CD14-positive monocyte (primary cell): ENCODE data around the gene TEX19. TPM values are rescaled to one million over a fixed set of nuclear protein-coding genes. Genes with fewer than 3 reads are reported as not detected.

Source experiments
- DNase-seq, 3 donors: peaks; one replicate each; pipeline ENCODE4 v3.0.0-alpha.2; 2011 to 2022
- H2AFZ ChIP-seq: 2 replicates; pipeline ENCODE4 v1.6.0; 2012; ENCODE audit warnings: mild to moderate bottlenecking, low read depth, low read length, inconsistent platforms; ENCODE audit not compliant: insufficient read depth, poor library complexity, severe bottlenecking
- H3K27ac ChIP-seq, 2 donors: 1 replicate in 1 of 2; 2 replicates in 1 of 2; pipeline ENCODE4 v1.5.1; 2012 to 2013; ENCODE audit warnings: low read length in 2 of 2, control low read depth in 1 of 2, inconsistent platforms in 1 of 2, low read depth in 1 of 2, mild to moderate bottlenecking in 1 of 2
- H3K27me3 ChIP-seq, 2 donors: one replicate each; pipeline versions ENCODE4 v1.6.0 to v1.6.1; 2011 to 2013; ENCODE audit warnings: low read length in 2 of 2; ENCODE audit not compliant: control insufficient read depth in 2 of 2, insufficient read depth in 2 of 2
- H3K36me3 ChIP-seq, 2 donors: replicated peaks in 1 of 2; 1 replicate in 1 of 2; 2 replicates in 1 of 2; pipeline versions ENCODE4 v1.5.1 to v1.6.1; 2012 to 2013; ENCODE audit warnings: low read length in 2 of 2, control low read depth in 1 of 2, inconsistent platforms in 1 of 2, mild to moderate bottlenecking in 1 of 2; ENCODE audit not compliant: insufficient read depth in 2 of 2, control insufficient read depth in 1 of 2
- H3K4me1 ChIP-seq, 2 donors: 1 replicate in 1 of 2; 2 replicates in 1 of 2; pipeline versions ENCODE4 v1.5.1 to v1.6.1; 2012 to 2013; ENCODE audit warnings: low read length in 2 of 2, control low read depth in 1 of 2, inconsistent platforms in 1 of 2, mild to moderate bottlenecking in 1 of 2, moderate library complexity in 1 of 2; ENCODE audit not compliant: insufficient read depth in 2 of 2, control insufficient read depth in 1 of 2
- H3K4me2 ChIP-seq: replicated peaks from 2 replicates; pipeline ENCODE3; 2012; ENCODE audit warnings: low read length, moderate library complexity, mild to moderate bottlenecking; ENCODE audit not compliant: poor library complexity, severe bottlenecking; ENCODE audit errors: extremely low read depth
- H3K4me3 ChIP-seq, 3 experiments: fragments of 200-600 bp in 1 of 3; sonication (generic) in 1 of 3; replicated peaks in 1 of 3; 1 replicate in 2 of 3; 2 replicates in 1 of 3; pipeline ENCODE4 v1.5.1; 2011 to 2013; ENCODE audit warnings: low read length in 3 of 3, mild to moderate bottlenecking in 3 of 3, control low read depth in 2 of 3, low read depth in 2 of 3, inconsistent platforms in 1 of 3, moderate library complexity in 1 of 3
- H3K79me2 ChIP-seq: 2 replicates; pipeline ENCODE4 v1.6.0; 2012; ENCODE audit warnings: mild to moderate bottlenecking, control low read depth, inconsistent platforms, low read length, moderate library complexity; ENCODE audit not compliant: insufficient read depth
- H3K9ac ChIP-seq: 2 replicates; pipeline ENCODE4 v1.6.0; 2017; ENCODE audit warnings: low read length, mild to moderate bottlenecking; ENCODE audit not compliant: insufficient read depth, poor library complexity, severe bottlenecking
- H3K9me3 ChIP-seq, 2 donors: replicated peaks in 1 of 2; 1 replicate in 1 of 2; 2 replicates in 1 of 2; pipeline versions ENCODE4 v1.5.1 to v1.6.1; 2012 to 2013; ENCODE audit warnings: low read length in 2 of 2, control low read depth in 1 of 2; ENCODE audit not compliant: control insufficient read depth in 1 of 2, insufficient read depth in 1 of 2
- H4K20me1 ChIP-seq: 2 replicates; pipeline ENCODE4 v1.6.0; 2012; ENCODE audit warnings: mild to moderate bottlenecking, low read length, control low read depth, moderate library complexity; ENCODE audit not compliant: insufficient read depth
- H3K27ac Mint-ChIP-seq, 7 donors: one replicate each; pipeline ENCODE4 v1.8.0; 2020; ENCODE audit warnings: mild to moderate bottlenecking in 7 of 7, mixed read lengths in 7 of 7, moderate library complexity in 6 of 7, inconsistent platforms in 2 of 7
- H3K27me3 Mint-ChIP-seq, 3 donors: one replicate each; pipeline ENCODE4 v1.8.0; 2021 to 2022; ENCODE audit warnings: low read depth in 3 of 3, mild to moderate bottlenecking in 3 of 3, mixed read lengths in 3 of 3, moderate library complexity in 3 of 3, inconsistent platforms in 1 of 3
- H3K36me3 Mint-ChIP-seq, 2 donors: one replicate each; pipeline ENCODE4 v1.8.0; 2020; ENCODE audit warnings: mixed read lengths in 2 of 2, inconsistent platforms in 1 of 2, mild to moderate bottlenecking in 1 of 2
- H3K4me1 Mint-ChIP-seq: one replicate; pipeline ENCODE4 v1.8.0; 2020; ENCODE audit warnings: mild to moderate bottlenecking, mixed read lengths
- H3K4me3 Mint-ChIP-seq, 2 donors: one replicate each; pipeline ENCODE4 v1.8.0; 2020; ENCODE audit warnings: mild to moderate bottlenecking in 2 of 2, mixed read lengths in 2 of 2, moderate library complexity in 1 of 2
- H3K9me3 Mint-ChIP-seq, 7 donors: one replicate each; pipeline ENCODE4 v1.8.0; 2020 to 2022; ENCODE audit warnings: mixed read lengths in 7 of 7, mild to moderate bottlenecking in 6 of 7, moderate library complexity in 6 of 7, inconsistent platforms in 2 of 7
- CTCF ChIP-seq: fragments of 200-600 bp; IDR thresholded peaks from one replicate; pipeline ENCODE4 v1.8.0; 2022; ENCODE audit warnings: antibody characterized with exemption, mild to moderate bottlenecking
- WGBS: methylation state at CpG from one replicate; pipeline ENCODE4 v1.1.5; 2013; ENCODE audit warnings: missing lambda C conversion rate; ENCODE audit not compliant: insufficient coverage; 5-methylcytosine and 5-hydroxymethylcytosine counted together
- intact Hi-C, 2 donors: fragments of 100-400 bp; cut with micrococcal nuclease; formaldehyde crosslinking; loops; one replicate each; pipeline versions ENCODE4 v1.15.0 to v1.15.1; 2023
- polyA plus RNA-seq, 3 donors: library from polyadenylated mRNA; depleted of rRNA in 1 of 3; unstranded in 2 of 3; stranded (reverse) in 1 of 3; fragments of 300-500 nt in 2 of 3; fragments of >200 nt in 1 of 3; fragmentation: Illumina TruSeq in 2 of 3; gene quantifications; 1 replicate in 2 of 3; 2 replicates in 1 of 3; pipeline ENCODE4 v1.2.3, GENCODE V29; 2012 to 2021

Gene TEX19
- polyA plus RNA-seq, 3 donors: not detected

GRCh38 chr17:82412535-82413520, 53.8 kb downstream of the TEX19 start:
- Histone ChIP-seq H3K79me2 (no peaks in the 10 kb centered on the region), H2AFZ (no peak overlapping the region), H3K4me1 (peaks cover 5 to 8% of the 10 kb centered on the region in 2 donors), H3K36me3 (peaks cover 0 to 28% of the 10 kb centered on the region in 2 donors), H3K4me3 (no peak overlapping the region), H3K9ac (no peak overlapping the region), H3K4me2 (no peak overlapping the region), H3K9me3 (no peaks in the 10 kb centered on the region), H3K27ac (no peak overlapping the region), H4K20me1 (peaks cover 49% of the 10 kb centered on the region), H3K27me3 (no peaks in the 10 kb centered on the region)
- TF ChIP-seq CTCF: no peak
- peak overlapping the region in 1 of 7 donors; percentile 19 for H3K27ac Mint-ChIP-seq
- peaks cover 0 to 4% (median 1%) of the 10 kb centered on the region in 3 donors for H3K27me3 Mint-ChIP-seq
- 92% methylated on average over 18 of the region's 29 CpGs for WGBS
- H3K36me3 Mint-ChIP-seq: peaks cover 22 to 27% of the 10 kb centered on the region in 2 donors
- H3K4me1 Mint-ChIP-seq: peaks cover 17% of the 10 kb centered on the region
- intact Hi-C loops: loop anchor here (5.0 kb wide), 1 partner anchor 61 kb away; no protein-coding TSS in a partner anchor
- H3K9me3 Mint-ChIP-seq: no peaks in the 10 kb centered on the region
- no peak for DNase-seq
- no peak overlapping the region for H3K4me3 Mint-ChIP-seq

Other genes with a start within 250 kb of the TEX19 start
- gene CCDC57, start 146.4 kb upstream of the TEX19 start, polyA plus RNA-seq: 10 to 100 TPM; 17.1 to 43.8 (median 20.1) TPM
- gene SLC16A3, start 130.2 kb upstream of the TEX19 start, polyA plus RNA-seq: 100 to 1,000 TPM in 1 of 3 donors, 10 to 100 TPM in 2; 26.3 to 103 (median 35.3) TPM
- gene CSNK1D, start 85.5 kb upstream of the TEX19 start, polyA plus RNA-seq: 100 to 1,000 TPM in 1 of 3 donors, 10 to 100 TPM in 2; 47.0 to 299 (median 60.9) TPM
- 1 to 10 TPM in 1 of 3 donors, under 1 TPM in 2; 0.38 to 3.6 (median 0.42) TPM for gene CD7, start 41.6 kb upstream of the TEX19 start, polyA plus RNA-seq
- gene SECTM1, start 25.5 kb upstream of the TEX19 start, polyA plus RNA-seq: 100 to 1,000 TPM; 136 to 209 (median 188) TPM
- gene UTS2R, start 12.5 kb downstream of the TEX19 start, polyA plus RNA-seq: not detected
- gene HEXD, start 59.1 kb downstream of the TEX19 start, polyA plus RNA-seq: 10 to 100 TPM in 2 of 3 donors, 1 to 10 TPM in 1; 8.9 to 61.5 (median 12.7) TPM
- gene OGFOD3, start 59.3 kb downstream of the TEX19 start, polyA plus RNA-seq: 10 to 100 TPM; 17.9 to 36.4 (median 25.2) TPM
- 100 to 1,000 TPM; 160 to 225 (median 217) TPM for gene CYBC1, start 91.5 kb downstream of the TEX19 start, polyA plus RNA-seq
- 100 to 1,000 TPM in 2 of 3 donors, 10 to 100 TPM in 1; 91.2 to 101 (median 100) TPM for gene NARF, start 99.5 kb downstream of the TEX19 start, polyA plus RNA-seq
- 10 to 100 TPM in 1 of 3 donors, 1 to 10 TPM in 2; 3.5 to 18.4 (median 4.7) TPM for gene FOXK2, start 160.5 kb downstream of the TEX19 start, polyA plus RNA-seq